Ovary (tissue), 9 donors: ENCODE data around the gene AKR1A1. TPM values are rescaled to one million over a fixed set of nuclear protein-coding genes. Genes with fewer than 3 reads are reported as not detected.

Experiments used
- DNase-seq, 5 donors: peaks; one replicate each; pipeline ENCODE4 v3.0.0-alpha.2; 2019 to 2020
- H3K27ac ChIP-seq, 2 donors: fragments of 200-600 bp; one replicate each; pipeline versions ENCODE4 v1.5.1 to v1.8.0; 2019 to 2022
- H3K27me3 ChIP-seq: fragments of 200-600 bp; one replicate; pipeline ENCODE4 v1.8.0; 2022
- H3K36me3 ChIP-seq: fragments of 200-600 bp; sonication (generic); one replicate; pipeline ENCODE4 v1.5.1; 2019
- H3K4me1 ChIP-seq: one replicate; pipeline ENCODE4 v1.8.1; 2013; ENCODE audit warnings: mild to moderate bottlenecking, moderate library complexity; ENCODE audit not compliant: insufficient read depth
- H3K4me3 ChIP-seq: fragments of 200-600 bp; sonication (generic); one replicate; pipeline ENCODE4 v1.5.1; 2017
- H3K9me3 ChIP-seq, 2 donors: fragments of 200-600 bp in 1 of 2; sonication (generic) in 1 of 2; one replicate each; pipeline versions ENCODE4 v1.5.1 to v1.8.1; 2013 to 2019; ENCODE audit warnings: mild to moderate bottlenecking in 1 of 2, moderate library complexity in 1 of 2
- CTCF ChIP-seq, 3 donors: fragments of 450-650 bp in 2 of 3; fragments of 200-600 bp in 1 of 3; IDR thresholded peaks; one replicate each; pipeline versions ENCODE4 v1.5.1 to v1.8.0; 2016 to 2022; ENCODE audit warnings: antibody characterized with exemption in 3 of 3, mild to moderate bottlenecking in 1 of 3
- EP300 ChIP-seq: sonication (generic); formaldehyde crosslinking; IDR thresholded peaks from one replicate; pipeline ENCODE4 v1.6.1; 2017; ENCODE audit warnings: antibody characterized with exemption
- POLR2A ChIP-seq: fragments of 450-650 bp; IDR thresholded peaks from one replicate; pipeline ENCODE4 v1.6.1; 2017; ENCODE audit warnings: antibody characterized with exemption, mild to moderate bottlenecking, moderate library complexity
- WGBS, 3 donors: extraction: QIAGEN DNeasy Blood & Tissue Kit in 1 of 3; methylation state at CpG; one replicate each; pipeline versions ENCODE4 v1.1.5 to v1.1.7; 2013 to 2017; 5-methylcytosine and 5-hydroxymethylcytosine counted together
- intact Hi-C, 4 donors: fragments of 100-400 bp; cut with DNase I; formaldehyde crosslinking; loops; one replicate each; pipeline versions ENCODE4 v1.11.0 to v1.15.1; 2022 to 2023
- polyA plus RNA-seq, 2 donors: library from polyadenylated mRNA; stranded (reverse); fragments of 200-250 nt in 1 of 2; fragments of 350-450 nt in 1 of 2; fragmentation: Illumina TruSeq in 1 of 2; extraction: RNeasy Lipid Tissue Mini Kit (QIAGEN cat#74804) in 1 of 2; gene quantifications; one replicate each; pipeline ENCODE4 v1.2.3, GENCODE V29; 2013 to 2014
- total RNA-seq, 7 donors: library from RNA; depleted of rRNA in 2 of 7; stranded (reverse); fragments of >200 nt in 2 of 7; fragmentation: NEBNext Ultra II Directional in 3 of 7; extraction: Animal tissue kit (Norgen Biotek cat#: 25700) in 3 of 7; gene quantifications; one replicate each; pipeline versions ENCODE4 v1.1.0 to v1.2.4, GENCODE V29; 2016 to 2023
- donor health status: DM: no; HTN: no; CAD: no; lungs with moderate emphysema.
- donor health status: DM: no; HTN: no; CAD: no.
- donor health status: Bipolar disorder and iron deficiency.
- donor health status: DM: yes; HTN: yes; CAD: no.
- donor health status: DM: no; HTN: no; CAD: no.
- donor health status: DM: yes; HTN: yes; CAD: no.

The AKR1A1 gene
- total and polyA plus RNA-seq, 9 donors: 39.8 to 119 (median 88.3) TPM

- Histone ChIP-seq H3K36me3 (no peaks in the 10 kb centered on the region), H3K4me1 (no peaks in the 10 kb centered on the region), H3K9me3 (no peaks in the 10 kb centered on the region), H3K27ac (no peak overlapping the region), H3K4me3 (no peak overlapping the region), H3K27me3 (no peaks in the 10 kb centered on the region)
- DNase-seq: no peak
- no peak for TF ChIP-seq POLR2A
- TF ChIP-seq CTCF (IDR thresholded peaks at IDR 0.05): no peak
- no peak for TF ChIP-seq EP300
- WGBS, 3 donors: 69 to 84% (median 77%) methylated on average over 4 of the region's 4 CpGs
- intact Hi-C loops: no loop called here
These were observed 6.1 kb upstream of the AKR1A1 start for GRCh38 chr1:45544530-45544929.

DNA sequence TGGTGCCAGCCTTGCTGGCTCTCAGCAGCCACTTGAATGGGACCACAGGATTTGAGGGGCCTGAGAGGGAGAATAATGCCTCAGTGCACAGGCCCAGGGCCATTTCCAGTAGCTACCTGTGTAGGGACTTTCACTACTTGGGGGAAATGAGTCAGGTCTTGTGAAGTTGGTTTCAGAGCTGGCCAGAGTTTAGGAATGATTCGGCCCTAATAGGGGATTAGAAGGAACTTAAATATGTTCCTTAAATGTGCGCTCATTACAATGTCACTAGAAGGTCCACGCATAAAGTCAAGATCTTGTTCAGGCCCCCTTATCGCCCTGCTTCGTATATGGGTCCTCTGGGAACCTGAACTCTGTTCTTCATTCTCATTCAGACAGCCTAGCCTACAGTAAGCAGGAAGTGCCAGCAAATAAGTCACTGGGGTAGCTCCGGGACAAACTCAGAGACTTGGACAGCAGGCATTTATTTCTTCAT is 5.6 kb upstream of the AKR1A1 start:
- DNase-seq: no peak
- H3K27ac ChIP-seq: no peak overlapping the region

DNA sequence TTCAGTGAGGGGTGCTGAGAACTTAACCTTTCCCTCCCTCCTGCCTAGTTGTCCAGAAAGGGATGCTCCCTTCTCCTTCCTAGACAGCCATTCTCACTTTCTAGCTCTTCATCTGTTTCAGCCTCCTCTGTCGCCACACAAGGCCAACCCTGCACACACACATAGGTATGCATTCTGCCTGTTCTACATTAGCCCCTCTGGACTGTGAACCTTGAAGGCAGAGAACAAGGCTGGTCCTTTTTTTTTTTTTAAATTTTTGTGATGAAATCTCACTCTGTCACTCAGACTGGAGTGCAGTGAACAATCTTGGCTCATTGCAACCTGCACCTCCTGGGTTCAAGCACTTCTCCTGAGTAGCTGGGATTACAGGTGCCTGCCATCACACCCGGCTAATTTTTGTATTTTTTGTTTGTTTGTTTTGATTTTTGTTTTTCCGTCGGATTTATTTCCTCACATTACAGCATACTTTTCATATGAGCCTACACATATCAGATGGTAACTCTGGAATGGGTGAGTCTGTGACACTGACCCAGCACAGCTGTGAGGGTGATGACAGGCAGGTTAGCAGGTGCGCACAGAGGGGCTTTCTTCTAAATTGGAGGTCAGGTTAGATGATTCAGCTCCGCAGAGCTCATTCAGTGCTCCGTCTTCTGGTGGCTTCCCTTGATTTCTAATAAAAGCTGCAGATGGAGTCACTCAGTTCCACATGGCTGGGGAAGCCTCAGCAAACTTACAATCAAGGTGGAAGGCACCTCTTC is 4.9 kb upstream of the AKR1A1 start:
- Histone ChIP-seq H3K27me3 (no peaks in the 10 kb centered on the region), H3K4me1 (no peaks in the 10 kb centered on the region), H3K36me3 (no peaks in the 10 kb centered on the region), H3K9me3 (no peaks in the 10 kb centered on the region), H3K27ac (no peak overlapping the region), H3K4me3 (no peak overlapping the region)
- TF ChIP-seq EP300 (no peak), POLR2A (no peak), CTCF (IDR thresholded peaks at IDR 0.05) (no peak)
- no peak for DNase-seq
- intact Hi-C loops: no loop called here
- WGBS, 3 donors: 77 to 89% (median 82%) methylated on average over 7 of the region's 7 CpGs

More for the DNA sequence above, 5.6 kb upstream of the AKR1A1 start:
- H3K4me3 ChIP-seq: no peak overlapping the region
- intact Hi-C loops: no loop called here
- no peak for TF ChIP-seq CTCF (IDR thresholded peaks at IDR 0.05)
- TF ChIP-seq POLR2A: no peak
- TF ChIP-seq EP300: no peak
- WGBS, 3 donors: 65 to 77% (median 72%) methylated on average over 6 of the region's 6 CpGs
- no peaks in the 10 kb centered on the region for H3K4me1 ChIP-seq
- no peaks in the 10 kb centered on the region for H3K36me3 ChIP-seq
- no peaks in the 10 kb centered on the region for H3K9me3 ChIP-seq
- H3K27me3 ChIP-seq: no peaks in the 10 kb centered on the region

DNA sequence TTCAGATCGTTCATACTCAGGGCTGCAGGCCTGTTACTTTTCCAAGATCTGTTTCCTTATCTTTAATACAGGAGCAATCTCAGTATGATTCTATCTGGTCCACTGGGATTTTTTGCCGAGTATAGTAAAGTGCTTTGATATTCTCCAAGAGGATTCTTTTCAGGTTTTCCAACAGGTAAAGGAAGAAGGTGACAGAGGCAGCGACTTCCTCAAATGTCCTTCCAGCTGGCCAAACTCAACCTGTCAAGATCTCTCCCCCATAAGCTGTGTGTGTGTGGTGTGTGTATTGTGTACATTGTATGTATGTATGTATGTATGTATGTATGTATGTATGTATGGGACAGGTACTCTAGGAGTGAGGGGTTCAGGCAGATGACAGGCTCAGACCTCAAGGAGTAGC is 1.1 kb downstream of the AKR1A1 start:
- WGBS, 3 donors: 11 to 14% (median 13%) methylated on average over 3 of the region's 3 CpGs
- no peak for DNase-seq
- H3K27ac ChIP-seq: no peak overlapping the region
- peak overlapping the region; percentile 75 for H3K4me3 ChIP-seq
- H3K9me3 ChIP-seq: no peaks in the 10 kb centered on the region
- no peaks in the 10 kb centered on the region for H3K36me3 ChIP-seq
- intact Hi-C loops: no loop called here
- no peaks in the 10 kb centered on the region for H3K27me3 ChIP-seq
- H3K4me1 ChIP-seq: peaks cover 1% of the 10 kb centered on the region
- TF ChIP-seq POLR2A (no peak), CTCF (IDR thresholded peaks at IDR 0.05) (no peak), EP300 (no peak)
